Measurements from ENCODE around the gene INPP5A.
A peak's percentile ranks its signal among the peaks of the same experiment; 100 is the strongest.

INPP5A gene

DNA sequence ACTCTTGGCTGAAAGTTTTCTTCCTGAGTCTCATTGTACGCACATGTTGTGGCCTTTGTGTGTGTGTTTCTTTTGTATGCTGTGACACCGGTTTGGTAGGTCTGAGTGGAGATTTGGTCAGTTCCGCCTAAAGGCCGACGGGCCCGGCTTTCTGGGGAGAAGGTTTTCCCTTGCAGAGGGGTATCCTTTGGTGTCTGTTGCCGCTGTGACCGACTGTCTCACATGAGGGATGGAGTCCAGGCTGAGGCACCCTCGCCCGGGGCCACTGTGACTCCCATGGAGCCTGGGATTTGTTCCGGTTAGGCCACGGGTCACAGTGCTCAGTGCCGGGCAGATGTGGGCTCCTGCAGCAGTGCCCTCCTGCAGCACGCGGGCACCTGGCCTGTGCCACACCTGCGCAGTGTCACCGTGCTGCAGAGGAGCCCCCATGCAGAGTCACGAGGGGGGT lies 19.4 kb downstream of the INPP5A start:
- Mint-ChIP-seq H3K4me3 (no peak overlapping the region), H3K36me3 (peaks cover 1% of the 10 kb centered on the region), H3K27ac (no peak overlapping the region), H3K27me3 (no peaks in the 10 kb centered on the region), H3K4me1 (peaks cover 50% of the 10 kb centered on the region), H3K9me3 (no peaks in the 10 kb centered on the region)

DNA sequence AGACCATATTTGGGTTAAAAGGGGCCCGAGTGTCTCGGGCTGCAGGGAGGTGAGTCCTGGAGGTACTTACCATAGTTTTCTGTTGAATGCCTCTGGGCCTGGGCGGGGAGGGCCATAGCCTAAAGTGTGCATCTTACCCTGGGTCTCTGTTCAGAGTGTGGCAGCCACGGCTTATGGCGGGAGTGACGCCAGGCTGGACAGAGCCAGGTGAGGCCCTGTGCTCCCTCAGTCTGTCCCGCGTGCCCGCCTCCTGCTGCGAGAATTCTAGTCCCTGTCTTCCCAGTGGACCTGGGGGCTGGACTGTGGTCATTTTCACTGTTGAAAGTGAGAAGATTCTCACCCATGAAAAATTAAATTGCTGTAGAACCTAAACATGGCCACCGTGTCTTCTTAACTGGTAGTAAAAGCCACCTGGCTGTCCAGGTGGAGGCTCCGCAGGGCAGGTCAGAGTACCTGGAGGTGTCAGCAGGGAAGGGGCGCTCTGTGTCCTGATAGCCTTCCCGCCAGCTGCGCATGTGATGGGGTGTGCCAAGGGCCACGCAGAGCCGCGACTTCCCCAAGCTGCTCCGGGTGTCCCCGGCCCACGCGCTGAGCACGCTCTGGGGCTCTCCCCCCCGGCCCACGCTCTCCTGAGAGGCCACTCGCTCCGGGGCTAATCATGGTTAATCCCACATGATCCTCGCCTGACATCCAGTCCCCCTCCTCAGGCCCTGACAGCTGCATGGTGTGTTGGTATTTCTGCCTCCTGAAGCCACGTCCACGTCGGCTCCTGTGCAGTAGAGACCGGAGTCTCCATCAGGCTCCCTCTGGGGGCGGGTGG lies 20.3 kb downstream of the INPP5A start:
- Mint-ChIP-seq H3K27ac (no peak overlapping the region), H3K4me3 (no peak overlapping the region), H3K4me1 (peaks cover 50% of the 10 kb centered on the region), H3K9me3 (no peaks in the 10 kb centered on the region), H3K27me3 (no peaks in the 10 kb centered on the region), H3K36me3 (peaks cover 1% of the 10 kb centered on the region)

DNA sequence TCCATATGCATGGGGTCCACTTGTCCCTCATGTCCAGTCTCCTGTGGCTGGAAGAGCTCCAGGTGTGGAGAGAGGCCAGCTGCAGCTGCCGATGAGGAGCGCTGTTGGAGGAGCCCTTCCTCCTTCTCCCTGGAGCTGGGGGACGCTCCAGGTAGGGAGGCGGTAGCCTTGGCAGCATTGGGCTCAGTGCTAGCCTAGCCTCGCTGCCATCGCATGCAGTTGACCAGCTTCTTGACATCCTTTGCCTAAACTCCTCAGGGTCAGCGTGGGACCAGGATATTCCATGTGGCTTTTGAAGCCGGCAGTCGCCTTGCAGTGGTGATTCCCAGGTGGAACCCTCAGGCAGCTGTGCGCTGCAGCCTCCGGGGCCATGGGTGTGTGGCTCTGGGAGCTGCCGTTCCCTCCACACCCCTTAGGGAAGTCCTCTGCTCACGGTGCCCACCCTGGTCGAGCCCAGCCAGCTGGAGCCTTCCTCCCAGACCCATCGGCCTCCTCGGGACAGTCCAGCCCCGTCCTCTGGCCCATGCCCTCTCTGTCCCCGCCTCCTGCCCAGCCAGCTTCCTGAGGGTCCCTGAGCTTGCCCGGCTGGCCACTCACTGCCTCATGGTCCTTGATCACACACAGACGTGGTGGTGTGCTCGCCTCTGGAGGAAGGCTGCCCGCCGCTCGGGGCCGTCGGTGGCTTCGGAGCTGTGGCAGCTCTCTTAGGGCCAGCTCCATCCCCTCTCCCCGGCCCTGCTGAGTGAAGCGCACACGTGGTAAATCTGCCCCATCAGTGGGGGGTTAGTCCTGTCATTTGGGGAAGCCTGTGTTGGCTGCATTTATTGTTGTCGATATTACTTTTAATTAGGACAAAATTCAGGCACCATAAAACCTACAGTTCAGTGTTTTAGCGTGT lies 21.2 kb downstream of the INPP5A start:
- H3K4me1 Mint-ChIP-seq: peaks cover 57% of the 10 kb centered on the region
- no peaks in the 10 kb centered on the region for H3K9me3 Mint-ChIP-seq
- H3K27me3 Mint-ChIP-seq: no peaks in the 10 kb centered on the region
- H3K4me3 Mint-ChIP-seq: no peak overlapping the region
- H3K27ac Mint-ChIP-seq: no peak overlapping the region
- H3K36me3 Mint-ChIP-seq: peaks cover 1% of the 10 kb centered on the region

DNA sequence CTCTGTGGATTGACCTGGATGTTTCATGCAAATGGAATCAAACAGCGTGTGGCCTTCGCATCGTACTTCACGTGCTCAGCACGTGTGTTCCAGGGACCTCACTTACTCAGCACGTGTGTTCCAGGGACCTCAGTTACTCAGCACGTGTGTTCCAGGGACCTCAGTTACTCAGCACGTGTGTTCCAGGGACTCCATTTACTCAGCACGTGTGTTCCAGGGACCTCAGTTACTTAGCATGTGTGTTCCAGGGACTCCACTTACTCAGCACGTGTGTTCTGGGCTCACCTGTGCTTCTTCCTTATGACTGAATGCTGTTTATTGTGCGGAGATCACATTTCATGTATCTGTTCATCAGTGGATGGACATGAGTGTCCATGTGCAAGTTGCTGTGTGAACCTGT lies 22.0 kb downstream of the INPP5A start:
- Mint-ChIP-seq H3K27me3 (no peaks in the 10 kb centered on the region), H3K36me3 (peaks cover 1% of the 10 kb centered on the region), H3K9me3 (no peaks in the 10 kb centered on the region), H3K4me1 (peaks cover 62% of the 10 kb centered on the region), H3K27ac (no peak overlapping the region), H3K4me3 (no peak overlapping the region)

DNA sequence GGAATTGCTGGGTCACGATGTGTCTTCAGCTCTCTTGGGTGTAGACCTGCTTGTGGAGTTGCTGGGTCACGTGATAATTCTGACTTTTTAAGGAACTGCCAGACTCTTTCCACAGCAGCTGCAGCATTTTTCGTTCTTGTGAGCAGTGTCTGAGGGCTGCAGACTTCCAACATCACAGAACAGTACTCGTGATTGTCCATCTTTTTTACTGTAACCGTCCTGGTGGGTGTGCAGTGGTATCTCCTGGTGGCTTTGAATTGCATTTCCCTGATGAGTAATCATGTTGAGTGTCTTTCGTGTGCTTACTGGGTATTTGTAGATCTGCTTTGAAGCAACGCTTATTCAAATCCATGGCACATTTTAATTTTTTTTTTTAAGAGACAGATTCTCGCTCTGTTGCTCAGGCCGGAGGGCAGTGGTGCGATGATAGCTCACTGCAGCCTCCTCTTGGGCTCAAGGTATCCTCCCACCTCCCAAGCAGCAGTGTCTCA lies 22.7 kb downstream of the INPP5A start:
- peaks cover 63% of the 10 kb centered on the region for H3K4me1 Mint-ChIP-seq
- no peaks in the 10 kb centered on the region for H3K27me3 Mint-ChIP-seq
- H3K9me3 Mint-ChIP-seq: no peaks in the 10 kb centered on the region
- H3K4me3 Mint-ChIP-seq: peak overlapping the region; percentile 33
- no peak overlapping the region for H3K27ac Mint-ChIP-seq
- H3K36me3 Mint-ChIP-seq: peaks cover 1% of the 10 kb centered on the region

DNA sequence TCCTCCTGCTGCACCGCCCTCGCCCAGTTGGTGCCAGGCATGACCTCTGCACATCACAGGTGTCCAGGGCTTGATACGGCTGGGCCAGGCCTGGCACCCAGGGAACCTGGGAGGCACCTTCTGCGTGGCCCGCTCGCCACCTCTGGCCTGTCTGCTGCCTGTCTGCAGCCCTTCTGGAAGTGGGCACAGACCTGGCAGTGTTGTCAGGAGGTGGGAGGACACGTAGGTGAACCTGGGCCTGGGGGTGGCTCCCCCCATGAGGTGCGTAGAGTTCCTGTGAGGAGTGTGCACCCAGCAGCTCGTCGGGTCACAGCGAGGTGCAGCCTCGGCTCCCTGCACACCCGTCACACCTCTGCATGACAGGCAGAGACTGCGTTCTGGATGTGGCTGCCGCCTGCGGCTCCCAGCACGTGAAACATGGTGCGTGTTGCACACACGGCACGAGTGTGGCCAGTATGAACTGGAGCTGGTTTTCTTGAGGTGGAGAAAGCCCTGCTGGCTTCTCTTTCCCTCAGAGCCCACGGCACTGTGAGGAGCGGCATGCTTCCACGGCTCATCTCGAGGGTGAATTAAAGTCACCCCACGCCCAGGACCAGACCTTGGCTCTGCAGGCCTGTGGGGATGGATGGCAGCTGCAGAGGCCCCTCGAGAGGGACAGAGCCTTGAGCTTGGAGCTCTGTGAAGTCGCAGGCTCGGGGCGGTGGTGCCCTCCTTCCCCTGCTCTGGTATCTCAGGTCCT lies 24.8 kb downstream of the INPP5A start:
- no peaks in the 10 kb centered on the region for H3K27me3 Mint-ChIP-seq
- peaks cover 64% of the 10 kb centered on the region for H3K4me1 Mint-ChIP-seq
- H3K9me3 Mint-ChIP-seq: no peaks in the 10 kb centered on the region

DNA sequence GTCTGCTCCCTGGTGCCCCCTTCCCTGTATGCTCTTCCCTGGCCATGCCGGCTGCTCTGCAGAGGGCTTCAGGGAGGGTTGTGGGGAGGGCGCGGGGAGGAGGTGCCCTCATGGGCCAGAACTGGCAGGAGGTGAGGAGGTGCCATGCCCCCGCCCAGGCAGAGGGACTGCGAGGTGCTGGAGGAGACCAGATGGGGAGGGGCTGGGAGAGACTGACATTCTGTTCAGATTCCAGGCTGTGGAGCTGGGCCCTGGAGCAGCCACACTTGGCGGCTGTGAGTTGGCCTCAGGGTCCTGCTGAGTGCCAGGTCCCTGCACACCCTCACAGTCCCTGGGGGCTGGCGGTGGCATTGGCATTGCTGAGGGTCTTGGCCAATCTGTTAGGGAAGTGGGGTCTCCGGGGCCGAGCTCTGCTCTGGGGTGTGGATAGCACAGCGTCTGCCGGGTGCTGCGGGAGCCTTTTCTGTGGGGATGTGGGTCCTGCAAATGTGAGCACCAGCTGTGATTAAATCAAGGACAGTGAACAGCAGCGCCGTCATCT lies 25.4 kb downstream of the INPP5A start:
- no peaks in the 10 kb centered on the region for H3K9me3 Mint-ChIP-seq
- H3K36me3 Mint-ChIP-seq: peaks cover 1% of the 10 kb centered on the region
- H3K4me1 Mint-ChIP-seq: peaks cover 59% of the 10 kb centered on the region
- no peaks in the 10 kb centered on the region for H3K27me3 Mint-ChIP-seq
- no peak overlapping the region for H3K27ac Mint-ChIP-seq
- no peak overlapping the region for H3K4me3 Mint-ChIP-seq

More for the DNA sequence above, 24.8 kb downstream of the INPP5A start:
- H3K36me3 Mint-ChIP-seq: peaks cover 1% of the 10 kb centered on the region
- no peak overlapping the region for H3K4me3 Mint-ChIP-seq
- H3K27ac Mint-ChIP-seq: no peak overlapping the region

DNA sequence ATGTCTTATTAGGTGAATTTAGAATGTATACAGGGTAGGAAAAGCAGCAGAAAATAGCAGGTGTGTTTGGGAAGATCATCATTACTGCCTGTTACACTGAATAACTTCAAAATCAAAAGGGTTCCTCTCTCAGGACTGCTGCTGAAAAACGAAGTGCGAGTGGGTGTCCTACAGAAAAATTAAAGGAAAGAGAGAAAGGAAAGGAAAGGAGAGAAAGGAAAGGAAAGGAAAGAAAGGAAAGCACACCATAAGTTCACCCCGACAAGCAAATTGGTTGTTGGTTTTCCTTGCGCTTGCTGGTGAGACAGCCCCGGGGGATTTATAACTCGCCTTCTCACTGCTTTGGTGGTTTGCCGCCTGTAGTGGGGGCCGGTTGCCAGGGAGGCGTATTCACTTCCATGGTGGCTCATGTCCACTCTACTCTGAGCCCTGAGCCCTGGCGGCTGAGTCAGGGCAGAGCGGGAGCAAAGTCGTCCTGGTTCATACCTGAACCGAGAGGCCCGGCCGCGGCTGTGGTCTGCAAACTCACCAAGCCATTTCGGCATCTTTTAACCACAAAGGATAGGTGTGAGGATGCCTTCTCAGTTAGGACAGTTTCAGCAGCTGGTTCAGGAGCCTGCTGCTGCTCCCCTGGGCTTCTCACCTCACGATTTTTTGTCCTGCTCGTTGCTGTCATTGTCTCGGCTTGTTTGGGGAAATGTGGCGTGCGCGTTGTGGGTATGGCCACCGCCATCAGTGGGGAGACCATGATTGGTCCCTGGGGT lies 26.1 kb downstream of the INPP5A start:
- Mint-ChIP-seq H3K9me3 (no peaks in the 10 kb centered on the region), H3K36me3 (peaks cover 1% of the 10 kb centered on the region), H3K27me3 (no peaks in the 10 kb centered on the region), H3K27ac (no peak overlapping the region), H3K4me3 (no peak overlapping the region), H3K4me1 (peaks cover 59% of the 10 kb centered on the region)

DNA sequence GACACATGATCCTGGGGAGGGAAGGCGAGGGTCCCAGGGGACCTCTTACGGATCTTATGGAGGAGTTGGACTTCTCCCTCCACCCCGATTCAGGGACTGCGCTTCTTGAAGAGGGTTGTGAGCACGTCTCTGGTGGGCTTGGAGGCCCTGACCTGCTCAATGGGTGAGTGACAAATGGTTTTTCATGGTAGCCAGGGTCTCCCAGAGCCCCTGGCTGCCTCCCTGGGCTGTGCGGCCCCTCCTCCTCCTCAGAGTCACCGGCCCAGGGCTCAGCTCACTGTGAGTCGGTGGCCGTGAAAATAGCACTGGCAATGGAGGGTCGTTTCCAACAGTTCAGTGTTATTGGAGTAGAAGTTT lies 26.6 kb downstream of the INPP5A start:
- no peak overlapping the region for H3K27ac Mint-ChIP-seq
- no peaks in the 10 kb centered on the region for H3K27me3 Mint-ChIP-seq
- H3K4me3 Mint-ChIP-seq: no peak overlapping the region
- peaks cover 54% of the 10 kb centered on the region for H3K4me1 Mint-ChIP-seq
- no peaks in the 10 kb centered on the region for H3K9me3 Mint-ChIP-seq
- peaks cover 1% of the 10 kb centered on the region for H3K36me3 Mint-ChIP-seq

DNA sequence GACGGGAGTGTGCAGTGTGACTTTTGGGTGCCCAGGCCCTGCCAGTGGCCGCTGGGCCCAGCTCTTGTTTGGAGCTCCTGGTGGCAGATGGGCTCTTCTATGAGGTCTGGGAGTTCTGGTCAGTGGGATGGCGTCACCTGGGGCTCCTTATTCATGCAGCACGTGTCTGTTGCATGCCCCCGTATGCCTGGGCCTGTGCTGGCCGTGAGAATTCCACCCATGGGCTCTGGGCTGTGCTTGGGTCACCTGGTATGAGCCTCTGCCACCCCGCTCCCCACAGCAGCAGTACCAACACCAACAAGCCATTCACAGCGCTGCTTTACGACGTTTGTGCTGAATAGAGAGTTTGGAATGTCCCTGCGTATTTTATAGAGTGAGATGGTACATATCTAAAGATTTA lies 27.1 kb downstream of the INPP5A start:
- no peaks in the 10 kb centered on the region for H3K9me3 Mint-ChIP-seq
- H3K27ac Mint-ChIP-seq: no peak overlapping the region
- H3K4me3 Mint-ChIP-seq: no peak overlapping the region
- H3K4me1 Mint-ChIP-seq: peaks cover 50% of the 10 kb centered on the region
- H3K36me3 Mint-ChIP-seq: no peaks in the 10 kb centered on the region
- no peaks in the 10 kb centered on the region for H3K27me3 Mint-ChIP-seq

DNA sequence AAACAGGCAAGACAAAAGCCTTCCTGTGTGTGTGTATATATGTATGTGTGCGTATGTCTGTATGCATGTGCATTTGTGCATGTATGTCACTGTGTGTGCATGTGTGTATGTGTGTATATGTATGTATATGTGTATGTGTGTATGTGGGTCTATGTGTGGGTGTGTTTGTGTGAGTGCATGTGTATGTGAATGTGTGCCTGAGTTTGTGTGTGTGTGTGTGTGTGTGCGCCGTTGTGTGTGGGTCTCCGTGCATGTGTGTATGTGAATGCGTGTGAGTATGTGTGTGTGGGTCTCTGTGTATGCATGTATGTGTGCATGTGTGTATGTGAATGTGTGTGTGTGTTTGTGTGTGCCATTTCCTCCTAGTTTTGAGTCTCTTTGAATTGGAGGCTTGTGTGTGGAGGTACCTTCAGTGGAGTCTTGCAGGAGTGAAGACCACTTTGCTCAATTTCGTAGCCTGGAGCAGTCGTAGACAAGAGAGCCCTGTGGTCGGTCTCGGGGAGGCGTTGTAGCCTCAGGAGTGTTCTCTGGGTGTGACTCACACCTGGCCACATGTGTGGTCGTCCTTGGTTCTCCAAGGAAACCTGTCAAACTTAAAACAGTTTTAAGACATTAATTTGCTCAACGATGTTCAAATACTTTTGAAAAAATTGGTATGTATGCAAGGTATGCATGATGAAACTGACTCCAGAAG lies 28.1 kb downstream of the INPP5A start:
- H3K27me3 Mint-ChIP-seq: no peaks in the 10 kb centered on the region
- no peaks in the 10 kb centered on the region for H3K36me3 Mint-ChIP-seq
- H3K4me3 Mint-ChIP-seq: no peak overlapping the region
- H3K27ac Mint-ChIP-seq: no peak overlapping the region
- no peaks in the 10 kb centered on the region for H3K9me3 Mint-ChIP-seq
- peaks cover 47% of the 10 kb centered on the region for H3K4me1 Mint-ChIP-seq

DNA sequence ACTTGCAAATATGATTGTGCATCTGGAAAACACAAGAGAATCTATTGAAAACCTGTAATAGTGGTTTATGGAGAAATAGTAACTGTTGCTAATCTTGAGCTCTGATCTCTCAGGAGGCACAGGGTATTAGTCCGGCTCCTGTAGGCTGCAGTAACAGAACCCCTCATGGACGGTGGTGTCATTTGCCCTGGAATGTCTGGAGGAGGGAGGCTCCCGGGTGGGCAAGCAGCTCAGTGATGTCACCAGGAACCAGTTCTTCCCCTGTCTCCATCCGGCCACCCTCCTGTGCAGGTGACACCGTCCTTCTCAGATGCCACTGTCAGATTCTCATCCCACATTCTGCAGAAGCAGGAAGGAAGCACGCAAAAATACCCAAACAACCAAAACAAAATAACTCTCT lies 29.3 kb downstream of the INPP5A start:
- Mint-ChIP-seq H3K27me3 (no peaks in the 10 kb centered on the region), H3K4me3 (no peak overlapping the region), H3K9me3 (no peaks in the 10 kb centered on the region), H3K4me1 (peaks cover 37% of the 10 kb centered on the region), H3K36me3 (no peaks in the 10 kb centered on the region), H3K27ac (no peak overlapping the region)

DNA sequence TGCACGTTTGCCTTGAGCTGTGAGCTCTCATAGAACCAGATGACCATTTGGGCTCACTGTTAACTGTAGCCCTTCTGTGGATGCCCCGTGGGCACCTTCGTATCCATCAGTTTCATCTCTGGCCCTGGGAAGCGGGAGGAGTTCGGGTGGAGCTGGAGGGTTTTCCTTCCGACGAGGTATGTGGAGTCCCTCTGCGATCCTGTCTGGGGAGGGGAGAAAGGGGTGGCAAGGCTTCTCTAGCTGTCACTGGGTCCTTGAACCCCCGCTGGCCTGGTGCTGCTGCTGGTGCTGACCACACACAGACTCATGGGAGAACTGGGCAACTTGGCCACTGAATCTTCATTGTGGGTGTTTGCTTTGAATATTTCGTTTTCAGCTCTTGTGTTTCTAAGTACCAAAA lies 32.7 kb downstream of the INPP5A start:
- Mint-ChIP-seq H3K27me3 (no peaks in the 10 kb centered on the region), H3K36me3 (no peaks in the 10 kb centered on the region), H3K4me1 (peaks cover 25% of the 10 kb centered on the region), H3K9me3 (no peaks in the 10 kb centered on the region), H3K27ac (no peak overlapping the region), H3K4me3 (peak overlapping the region; percentile 7)
